NCI-H82 treated with DMSO at 0.1 percent for 48 hours (cell line): ENCODE measurements around the gene LHPP.
"Not testable (repeated sequence)": the region's sequence is repeated elsewhere in the genome, so short reads cannot be mapped to it uniquely, and the experiment has no call there.

Source experiments
- DNase-seq: peaks from one replicate; lab custom pipeline; 2025; ENCODE audit not compliant: unreplicated experiment; lab: John Stamatoyannopoulos, UW

The LHPP gene

DNA sequence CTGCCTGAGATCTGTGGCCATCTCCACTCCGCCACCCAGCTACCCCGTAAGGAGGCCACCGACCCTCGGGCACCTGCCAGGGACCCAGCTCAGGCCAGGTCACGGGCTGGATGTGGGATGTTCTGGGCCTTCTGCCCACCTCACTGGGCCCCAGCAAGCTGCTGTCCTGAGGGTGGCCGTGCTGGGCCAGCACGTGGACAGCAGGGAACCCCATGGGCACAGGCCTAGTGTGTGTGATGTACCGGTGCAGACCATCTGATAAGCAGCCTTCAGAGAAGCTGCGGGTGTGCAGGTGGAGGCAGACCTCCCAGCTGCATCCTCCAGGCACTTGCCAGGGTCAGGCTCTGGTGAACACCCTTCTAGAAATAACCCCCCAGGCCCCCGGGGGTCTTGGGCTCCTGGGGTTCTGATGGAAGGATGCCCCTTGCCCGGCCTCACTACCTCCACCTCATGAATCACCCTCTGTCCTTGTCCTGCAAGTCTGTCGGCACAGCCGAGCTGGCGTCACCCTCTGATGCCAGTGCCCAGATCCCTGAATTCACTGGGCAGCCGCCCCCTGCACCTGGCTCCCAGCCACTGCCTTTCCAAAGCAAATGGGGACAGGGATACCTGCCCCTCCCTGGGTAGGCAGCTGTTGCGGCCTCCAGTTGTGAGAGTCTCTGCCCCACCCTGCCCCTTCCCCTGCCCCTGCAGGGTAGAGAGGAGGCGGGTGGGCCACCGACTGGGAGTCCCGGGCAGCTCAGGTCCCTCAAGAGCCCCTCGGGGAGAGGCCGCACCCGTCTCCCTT is 142.8 kb downstream of the LHPP start:
- no peak for DNase-seq

DNA sequence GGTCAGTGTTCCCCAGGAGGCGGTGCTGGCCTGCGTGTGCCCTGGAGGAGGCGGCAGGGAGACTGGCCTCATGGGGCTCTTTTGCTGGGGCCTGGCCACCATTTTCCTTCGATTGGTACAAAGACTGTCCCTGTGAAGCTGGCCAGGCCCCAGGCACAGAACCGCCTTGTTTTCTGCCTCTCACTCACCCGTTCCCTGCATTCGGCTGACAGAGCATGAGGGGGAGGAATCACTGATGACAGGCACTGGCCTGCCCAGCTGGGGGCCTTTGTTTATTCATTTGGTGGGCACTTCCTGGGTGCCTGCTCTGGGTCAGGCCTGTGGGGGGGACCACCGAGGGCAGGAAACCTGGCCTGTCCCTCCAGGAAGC is 143.4 kb downstream of the LHPP start:
- no peak for DNase-seq

DNA sequence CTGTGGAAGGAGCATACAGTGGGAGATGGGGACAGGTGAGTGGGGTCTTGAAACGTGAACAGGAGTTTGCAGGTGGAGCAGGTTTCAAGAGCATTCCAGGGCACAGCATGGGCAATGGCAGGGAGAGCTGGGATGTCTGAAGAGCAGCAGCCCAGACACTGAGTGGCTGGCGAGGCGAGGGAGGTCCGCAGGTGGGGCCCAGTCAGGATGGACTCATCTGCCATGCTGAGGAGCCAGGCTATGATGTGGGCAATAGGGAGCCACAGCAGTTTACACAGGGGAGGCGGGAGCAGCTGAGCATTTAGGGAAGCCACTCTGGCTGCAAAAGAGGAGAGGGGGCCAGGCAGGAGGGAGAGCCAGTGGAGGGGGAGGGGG is 143.8 kb downstream of the LHPP start:
- DNase-seq, result no peak

DNA sequence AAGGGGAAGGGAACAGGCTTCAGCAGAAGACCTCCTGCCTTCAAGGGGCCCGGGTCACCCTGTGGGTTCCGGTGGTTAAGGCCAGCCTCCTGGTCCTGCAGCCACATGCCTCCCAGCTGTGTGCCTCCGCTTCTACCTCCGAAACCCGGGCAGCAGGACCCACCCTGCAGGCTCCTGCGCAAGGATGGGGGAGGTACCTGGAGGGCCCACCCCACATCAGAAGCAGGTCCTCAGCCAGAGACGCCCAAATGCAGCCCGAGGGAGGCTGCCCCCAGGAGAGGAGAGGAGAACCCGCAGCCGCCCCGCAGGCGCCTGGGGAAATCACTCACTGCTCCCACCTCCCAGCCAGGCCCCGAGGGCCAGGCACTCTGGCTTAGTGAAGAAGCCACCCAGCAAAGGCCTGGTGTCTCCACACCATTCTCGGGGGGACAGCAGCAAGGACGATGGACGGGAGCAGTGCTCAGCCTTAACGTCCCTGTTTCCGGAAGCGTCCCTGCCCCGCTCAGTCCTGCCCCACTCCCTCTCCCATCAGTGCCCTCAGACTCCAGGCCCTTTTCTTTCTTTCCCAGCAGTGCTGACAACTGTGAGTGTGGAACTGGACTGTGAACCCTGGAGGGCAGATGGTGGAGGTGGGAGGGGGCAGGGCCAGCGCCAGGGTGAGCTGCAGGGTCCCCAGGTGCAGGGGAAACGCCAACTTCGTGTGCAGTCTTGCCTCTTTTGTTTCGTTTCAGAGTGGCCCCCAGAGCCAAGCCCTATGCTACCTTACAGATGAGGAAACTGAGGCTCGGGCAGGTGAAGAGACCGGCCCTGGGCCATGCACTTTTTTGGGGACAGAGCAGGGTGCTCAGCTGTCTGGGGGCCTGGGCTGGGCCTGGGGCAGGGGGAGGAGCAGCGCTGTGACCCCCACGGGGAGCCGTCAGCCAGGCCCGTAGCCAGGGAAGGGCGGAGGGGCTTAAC is 144.5 kb downstream of the LHPP start:
- DNase-seq, result no peak

DNA sequence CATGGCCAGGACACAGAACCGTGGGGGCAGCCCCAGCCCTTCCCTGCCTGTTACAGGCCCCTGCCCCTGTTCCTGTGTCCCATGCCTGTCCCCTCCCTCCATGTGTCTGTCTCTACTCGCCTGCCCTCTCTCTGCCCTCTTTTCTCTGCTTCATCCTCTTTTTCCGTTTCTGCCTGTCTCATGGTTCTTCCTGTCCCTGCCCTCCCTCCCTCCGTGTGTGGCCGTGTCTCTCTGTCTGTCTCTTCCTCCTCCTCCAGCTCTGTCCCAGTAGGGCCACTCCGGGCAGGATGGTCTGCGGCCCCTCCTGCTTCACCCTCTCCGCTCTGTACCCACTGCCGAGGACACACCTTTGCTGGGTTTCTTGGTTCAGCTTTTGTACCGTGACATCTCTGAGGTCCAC is 145.2 kb downstream of the LHPP start:
- DNase-seq, result no peak

DNA sequence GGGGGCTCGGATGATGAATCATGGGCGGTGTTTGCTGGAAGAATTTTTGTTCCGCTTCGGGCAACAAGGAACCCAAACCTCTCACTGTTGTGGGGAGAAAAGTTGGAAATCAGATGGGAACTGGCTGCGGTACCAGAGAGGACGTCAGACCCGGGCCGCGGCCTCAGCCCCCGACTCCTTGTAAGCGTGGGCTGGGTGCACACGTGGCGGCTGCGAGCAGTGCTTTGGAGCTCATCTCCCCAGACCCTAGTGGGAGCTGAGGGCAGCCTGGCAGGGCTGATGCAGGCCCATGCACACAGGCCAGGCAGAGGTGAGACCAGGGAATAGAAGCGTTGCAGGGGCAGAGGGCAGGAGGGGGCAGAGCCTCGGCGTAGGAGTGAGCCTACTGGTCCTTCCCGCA is 146.1 kb downstream of the LHPP start:
- no peak for DNase-seq

DNA sequence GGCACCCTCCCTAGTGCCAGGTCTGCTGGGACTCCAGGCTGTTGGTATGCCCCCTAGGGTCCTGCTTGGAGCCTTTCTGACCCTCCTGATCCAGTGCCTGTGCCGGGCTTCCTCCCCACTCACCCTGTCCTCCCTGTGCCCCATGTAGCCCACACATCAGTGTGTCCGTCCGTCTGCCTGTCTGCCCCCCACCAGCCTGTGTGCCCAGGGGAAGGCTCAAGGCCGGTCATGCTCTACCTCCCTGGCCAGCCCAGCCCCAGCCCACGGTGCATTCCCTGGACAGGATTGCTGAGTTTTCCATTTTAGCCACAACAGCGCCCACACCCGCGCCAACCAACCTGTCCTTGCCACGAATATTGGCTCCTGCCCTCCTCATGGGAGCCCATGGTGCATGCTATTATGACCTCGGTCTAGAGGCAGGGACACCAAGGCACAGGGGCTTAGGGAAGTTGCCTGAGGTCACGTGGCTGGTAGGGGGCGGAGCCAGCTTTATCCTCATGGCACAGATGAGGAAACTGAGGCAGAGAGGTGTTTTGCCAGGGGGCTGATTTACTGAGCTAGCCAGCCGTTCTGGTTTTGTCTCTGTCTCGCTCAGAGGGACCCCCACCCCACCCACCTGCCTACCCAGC is 146.6 kb downstream of the LHPP start:
- DNase-seq, result no peak

DNA sequence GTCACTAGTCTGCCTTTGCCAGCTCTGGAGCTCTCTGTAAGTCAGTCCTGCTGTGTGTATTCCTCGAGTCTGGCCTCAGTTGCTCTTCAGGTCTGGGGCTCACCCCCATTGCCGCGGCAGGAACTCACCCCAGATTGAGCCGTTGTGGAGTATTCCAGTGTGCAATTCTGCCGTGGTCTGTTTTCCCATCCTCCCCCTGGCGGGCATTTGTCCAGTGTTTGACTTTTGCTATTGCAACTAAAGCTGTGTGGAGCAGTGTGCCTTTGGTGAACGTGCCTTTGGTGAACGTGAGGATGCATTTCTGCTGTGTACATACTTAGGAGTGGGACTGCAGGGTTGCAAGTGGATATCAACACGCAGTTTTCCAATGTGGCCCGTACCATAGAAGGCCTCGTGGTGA is 148.1 kb downstream of the LHPP start:
- no peak for DNase-seq

DNA sequence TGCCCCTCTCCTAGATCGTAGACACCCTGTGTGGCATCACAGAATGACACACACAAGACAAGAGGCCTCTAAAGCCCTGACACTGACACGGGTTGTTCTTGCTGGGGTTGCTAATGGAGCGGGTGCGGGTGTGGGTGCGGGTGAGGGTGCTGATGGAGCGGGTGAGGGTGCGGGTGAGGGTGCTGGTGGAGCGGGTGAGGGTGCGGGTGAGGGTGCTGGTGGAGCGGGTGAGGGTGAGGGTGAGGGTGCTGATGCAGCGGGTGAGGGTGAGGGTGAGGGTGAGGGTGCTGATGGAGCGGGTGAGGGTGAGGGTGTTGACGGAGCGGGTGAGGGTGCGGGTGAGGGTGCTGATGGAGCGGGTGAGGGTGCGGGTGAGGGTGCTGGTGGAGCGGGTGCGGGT is 148.6 kb downstream of the LHPP start:
- not testable (repeated sequence) for DNase-seq

DNA sequence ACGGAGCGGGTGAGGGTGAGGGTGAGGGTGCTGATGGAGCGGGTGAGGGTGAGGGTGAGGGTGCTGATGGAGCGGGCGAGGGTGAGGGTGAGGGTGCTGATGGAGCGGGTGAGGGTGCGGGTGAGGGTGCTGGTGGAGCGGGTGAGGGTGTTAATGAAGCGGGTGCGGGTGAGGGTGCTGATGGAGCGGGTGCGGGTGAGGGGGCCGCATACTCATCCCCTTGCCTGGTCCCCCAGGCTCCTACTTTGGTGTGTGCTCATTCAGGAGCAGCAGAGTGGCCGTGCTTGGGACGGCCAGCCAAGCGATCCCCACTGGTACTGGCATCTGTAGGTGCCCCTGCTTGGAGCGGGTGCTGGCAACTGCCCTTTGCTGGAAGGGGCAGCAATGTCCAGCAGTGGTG is 149.2 kb downstream of the LHPP start:
- not testable (repeated sequence) for DNase-seq

DNA sequence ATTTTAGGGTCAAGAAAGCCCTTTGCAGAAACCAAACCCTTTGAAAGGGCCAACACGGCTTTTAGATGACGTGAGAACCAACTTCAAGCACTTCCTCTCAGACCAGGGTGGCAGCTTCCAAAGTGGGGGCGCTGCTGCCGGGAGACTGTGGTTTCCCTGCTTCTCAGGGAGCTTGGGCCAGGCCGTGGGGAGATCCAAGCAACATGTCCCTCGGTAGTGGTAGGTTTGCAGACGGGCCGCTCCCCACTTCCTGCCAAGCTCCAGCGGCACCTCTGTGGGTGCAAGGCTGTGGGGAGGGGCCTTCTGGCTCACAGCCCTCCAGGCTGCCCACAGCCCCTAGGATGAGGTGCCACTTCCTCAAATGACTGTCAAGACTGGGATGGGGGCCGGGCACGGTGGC is 150.1 kb downstream of the LHPP start:
- no peak for DNase-seq

DNA sequence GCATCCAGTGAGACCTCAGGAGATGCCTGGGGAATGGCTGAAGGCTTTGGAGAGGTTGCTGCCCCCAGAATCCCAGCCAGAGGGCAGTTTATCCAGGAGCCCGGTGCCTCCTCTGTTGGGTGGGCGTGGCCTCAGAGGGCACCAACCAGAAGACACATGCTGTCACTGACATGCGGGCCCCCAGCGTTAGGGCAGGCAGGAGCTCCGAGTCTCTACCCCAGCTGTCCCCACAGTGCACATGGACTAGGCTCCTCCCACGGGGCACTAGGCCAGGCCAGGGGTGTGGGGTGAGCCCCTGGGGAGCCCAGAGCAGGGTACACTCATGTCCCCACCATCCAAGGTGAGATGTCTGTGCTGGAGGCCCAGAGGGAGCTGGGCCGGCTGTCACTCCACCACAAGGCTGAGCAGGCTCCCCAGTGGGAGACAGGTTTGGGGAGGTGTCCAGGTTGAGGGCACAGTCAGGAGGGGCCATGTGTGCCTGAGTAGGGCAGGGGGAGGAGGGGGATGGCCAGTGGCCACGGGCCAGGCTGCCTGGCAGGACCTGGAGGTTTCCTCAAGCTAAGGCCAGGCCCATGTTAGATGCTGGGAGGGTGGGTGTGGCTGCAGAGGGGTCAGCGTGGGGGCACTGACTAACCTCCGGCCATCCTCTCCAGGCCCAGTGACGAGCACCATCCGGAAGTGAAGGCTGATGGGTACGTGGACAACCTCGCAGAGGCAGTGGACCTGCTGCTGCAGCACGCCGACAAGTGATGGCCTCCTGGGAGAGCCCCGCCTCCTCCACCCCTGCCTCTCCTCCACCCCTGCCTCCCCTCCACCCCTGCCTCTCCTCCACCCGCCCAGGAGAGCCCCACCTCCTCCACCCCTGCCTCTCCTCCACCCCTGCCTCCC is 151.2 kb downstream of the LHPP start:
- DNase-seq, result peak; percentile 2

DNA sequence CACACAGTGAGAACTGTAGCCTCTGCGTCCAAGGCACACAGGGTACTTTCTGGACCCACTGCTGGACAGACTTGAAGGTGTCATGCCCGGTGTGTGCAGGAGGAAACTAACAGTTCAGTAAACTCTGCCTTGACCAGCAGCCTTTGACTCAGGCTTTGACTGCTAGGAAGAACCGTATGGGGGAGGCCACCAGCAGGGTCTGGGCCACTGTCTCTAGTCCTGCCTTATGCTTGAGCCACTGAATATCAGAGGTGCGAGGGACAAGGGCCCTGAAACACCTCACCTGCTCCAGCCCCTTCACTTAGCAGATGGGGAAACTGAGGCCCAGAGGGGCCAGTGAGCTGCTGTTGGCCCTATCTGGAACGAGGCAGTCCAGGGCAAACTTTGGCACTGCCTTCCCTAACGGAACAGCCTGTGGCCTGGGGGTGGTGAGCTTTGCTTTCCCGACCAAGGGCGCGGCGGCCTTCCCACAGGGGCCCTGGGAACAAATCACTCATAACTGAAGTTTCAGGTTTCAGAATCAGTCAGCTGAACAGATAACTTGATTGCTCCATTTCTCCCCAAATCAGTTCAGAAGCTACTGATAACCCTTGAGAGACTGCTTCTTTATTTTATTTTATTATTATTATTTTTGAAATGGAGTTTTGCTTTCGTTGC is 152.5 kb downstream of the LHPP start:
- DNase-seq, result no peak

DNA sequence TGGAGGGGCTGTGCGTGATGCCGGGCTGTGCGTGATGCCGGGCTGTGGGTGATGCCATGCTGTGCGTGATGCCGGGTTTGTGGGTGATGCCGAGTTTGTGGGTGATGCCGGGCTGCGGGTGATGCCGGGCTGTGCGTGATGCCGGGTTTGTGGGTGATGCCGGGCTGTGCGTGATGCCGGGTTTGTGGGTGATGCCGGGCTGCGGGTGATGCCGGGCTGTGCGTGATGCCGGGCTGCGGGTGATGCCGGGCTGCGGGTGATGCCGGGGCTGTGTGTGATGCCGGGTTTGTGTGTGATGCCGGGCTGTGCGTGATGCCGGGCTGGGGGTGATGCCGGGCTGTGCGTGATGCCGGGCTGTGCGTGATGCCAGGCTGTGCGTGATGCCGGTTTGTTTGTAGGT is 153.6 kb downstream of the LHPP start:
- DNase-seq, result no peak

DNA sequence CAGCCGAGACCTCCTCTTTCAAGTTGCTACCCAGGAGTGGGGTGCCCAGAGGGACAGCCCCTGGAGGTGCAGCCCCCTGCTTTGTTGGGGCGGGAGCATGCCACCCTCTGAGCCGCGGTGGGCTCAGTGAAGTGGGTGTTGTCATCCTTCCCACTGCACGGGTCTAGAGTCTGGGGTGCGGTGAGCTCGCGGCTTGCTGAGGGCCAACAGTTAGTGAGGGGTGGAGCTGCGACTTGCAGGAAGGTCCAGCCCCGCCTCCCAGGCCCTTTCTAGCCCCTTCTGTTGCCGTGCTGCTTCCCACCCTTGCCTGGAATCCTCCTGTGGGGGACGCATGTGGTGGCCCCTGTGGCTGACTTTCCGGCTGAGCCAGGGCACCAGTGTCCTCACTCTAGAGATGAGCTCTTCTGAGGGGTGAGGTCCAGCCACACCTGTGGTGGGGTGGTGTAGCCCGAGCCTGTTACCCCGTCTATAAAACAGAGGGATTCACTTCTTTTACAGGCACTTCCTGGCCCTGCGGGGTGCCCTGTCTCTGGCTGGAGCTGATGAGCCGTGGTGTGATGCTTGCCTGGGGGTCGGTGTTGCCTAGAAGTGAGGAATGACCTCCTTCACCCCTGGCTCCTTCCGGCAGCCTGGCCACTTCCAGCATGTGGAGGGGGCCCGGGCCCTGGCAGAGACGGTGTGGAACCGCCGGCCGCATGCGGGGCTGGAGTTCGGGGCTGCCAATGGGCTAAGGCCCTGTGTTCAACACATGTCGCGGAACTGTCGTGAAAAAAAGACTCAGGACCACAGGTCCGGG is 154.6 kb downstream of the LHPP start:
- no peak for DNase-seq

DNA sequence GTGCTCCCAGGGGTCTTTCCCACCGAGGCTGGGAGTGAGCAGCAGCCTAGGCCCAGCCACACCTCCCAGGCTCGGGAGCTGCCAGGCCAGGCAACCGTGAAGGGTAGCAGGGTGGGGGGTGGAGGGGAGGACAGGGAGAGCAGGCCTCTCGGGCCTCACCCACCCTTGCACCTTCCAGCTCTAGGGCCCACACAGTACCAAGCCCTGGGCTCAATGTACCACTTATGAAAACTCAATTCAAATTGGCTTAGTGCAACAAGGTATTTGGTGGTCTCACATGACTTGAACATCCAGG is 155.2 kb downstream of the LHPP start:
- DNase-seq, result no peak

DNA sequence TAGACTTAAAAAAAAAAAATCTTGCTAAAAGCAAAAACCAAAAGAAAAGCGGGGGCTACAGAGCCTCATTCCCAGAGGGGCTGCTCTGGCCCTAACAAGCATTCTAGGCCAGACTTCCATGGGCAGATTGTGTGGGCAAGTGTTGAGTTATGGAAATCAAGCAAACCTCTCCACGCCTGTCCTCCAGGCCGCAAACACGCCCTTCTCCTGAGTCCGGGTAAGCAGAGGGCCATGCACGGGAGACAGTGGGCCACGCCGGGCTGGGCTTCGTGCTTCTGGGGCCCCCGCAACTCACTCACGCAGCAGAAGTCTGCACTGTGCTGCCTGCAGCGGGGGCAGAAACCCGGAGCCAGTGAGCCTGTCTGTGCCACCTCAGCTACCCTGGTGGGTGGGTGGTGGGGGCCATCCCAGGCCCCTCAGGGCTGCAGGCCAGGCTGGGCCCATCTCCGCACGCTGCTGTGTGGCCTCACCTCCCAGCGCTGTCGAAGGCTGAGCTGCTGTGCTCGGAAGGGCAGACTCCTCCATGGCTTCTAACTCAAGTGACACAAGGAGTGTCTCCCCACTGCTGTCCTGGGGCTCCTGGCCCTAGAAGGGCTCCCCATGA is 156.9 kb downstream of the LHPP start:
- no peak for DNase-seq

DNA sequence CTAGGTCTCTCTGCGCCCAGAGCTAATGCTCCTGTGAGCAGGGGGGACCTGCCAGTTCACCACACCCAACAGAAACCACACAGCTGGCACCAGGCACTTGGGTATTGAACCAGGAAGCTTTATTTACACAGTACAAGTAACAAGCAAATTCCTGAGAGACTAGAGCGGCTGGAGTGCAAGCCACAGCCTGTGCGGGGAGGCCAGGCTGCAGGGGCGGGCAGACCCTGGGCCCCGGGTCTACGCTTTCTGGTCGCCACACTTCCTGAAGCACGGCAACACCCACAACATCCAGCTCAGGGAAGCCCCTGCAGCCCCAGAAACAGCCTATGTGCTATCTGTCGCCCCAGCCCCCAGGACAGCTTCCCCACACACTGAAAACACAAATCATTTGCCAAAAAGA is 157.6 kb downstream of the LHPP start:
- DNase-seq, result no peak

DNA sequence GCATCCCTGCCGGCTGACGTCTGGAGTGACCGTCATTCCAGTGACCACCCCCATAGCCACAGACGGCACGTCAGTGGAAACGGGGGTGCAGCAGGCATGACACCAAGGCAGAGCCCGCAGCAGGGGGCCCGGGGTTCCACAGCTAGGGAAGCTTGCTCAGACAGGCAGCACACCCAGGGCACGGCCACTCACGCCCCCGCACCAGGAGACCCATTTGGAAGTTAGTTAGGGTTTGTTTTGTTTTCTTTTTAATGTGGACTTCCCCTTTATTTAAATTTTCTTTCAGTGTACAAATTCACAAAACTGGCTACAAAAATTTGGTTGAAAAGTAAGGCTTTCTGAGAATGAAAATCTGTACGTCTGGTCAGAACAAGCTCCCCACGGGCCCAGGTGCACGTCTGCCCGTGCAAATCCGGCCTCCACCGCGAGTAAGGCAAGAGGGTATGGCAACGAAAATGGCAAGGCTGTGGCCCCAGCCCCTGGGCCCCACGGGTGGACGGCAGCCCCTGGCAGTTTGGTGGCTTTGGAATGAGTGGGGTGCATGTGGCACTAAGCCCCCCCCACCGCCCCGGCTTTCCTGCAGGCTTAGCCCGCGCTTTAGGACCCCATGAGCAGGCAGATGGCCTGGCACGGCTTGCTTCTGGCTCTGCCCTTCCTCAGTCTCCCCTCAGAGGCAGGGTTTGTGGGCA is 158.3 kb downstream of the LHPP start:
- no peak for DNase-seq
